SK-N-MC (cell line): ENCODE data around the gene GABBR2.

Source experiments
- EZH2 ChIP-seq: fragments of 200-600 bp; sonication (generic); IDR thresholded peaks from one replicate; pipeline ENCODE4 v1.6.1; 2017; ENCODE audit warnings: antibody characterized with exemption
- FOXP2 ChIP-seq: optimal IDR thresholded peaks from 2 replicates; pipeline ENCODE3; 2011; ENCODE audit warnings: mild to moderate bottlenecking, moderate library complexity; ENCODE audit not compliant: insufficient read depth; ENCODE audit errors: extremely low read length, control extremely low read depth
- POLR2AphosphoS5 ChIP-seq: IDR thresholded peaks from 2 replicates; pipeline ENCODE4 v1.6.1; 2012; ENCODE audit warnings: mild to moderate bottlenecking, low read depth, low read length, borderline replicate concordance

DNA sequence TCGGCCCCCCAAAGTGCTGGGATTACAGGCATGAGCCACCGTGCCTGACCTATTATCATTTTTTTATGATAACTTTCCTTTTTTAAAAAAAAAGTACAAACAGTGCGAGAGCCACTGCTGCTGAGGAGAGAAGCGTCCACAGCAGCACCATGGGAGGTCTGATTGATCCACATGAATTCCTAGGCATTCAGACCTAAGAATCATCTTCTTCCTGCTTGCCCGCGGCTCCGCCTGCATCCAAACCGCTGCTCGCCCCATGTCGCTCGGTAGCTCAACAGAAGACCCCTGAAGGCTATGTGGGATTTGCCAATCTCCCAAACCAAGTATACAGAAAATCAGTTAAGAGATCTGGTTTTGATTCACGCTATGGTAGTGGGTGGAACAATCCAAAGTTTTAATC lies 102.0 kb downstream of the GABBR2 start:
- TF ChIP-seq POLR2AphosphoS5: no peak
- no peak for TF ChIP-seq EZH2
- TF ChIP-seq FOXP2: no peak
